Type B pancreatic cell (in vitro differentiated cells): Measurements from ENCODE around the gene NRP2. TPM values are rescaled to one million over a fixed set of nuclear protein-coding genes. Genes with fewer than 3 reads are reported as not detected.

Experiments used
- DNase-seq: peaks from one replicate; pipeline ENCODE4 v3.0.0; 2021; ENCODE audit warnings: mixed read lengths; ENCODE audit not compliant: unreplicated experiment; ENCODE audit errors: extremely low spot score
- H3K27ac Mint-ChIP-seq: 2 replicates; pipeline ENCODE4 v1.8.0; 2021; ENCODE audit warnings: mild to moderate bottlenecking, mixed read lengths
- H3K27me3 Mint-ChIP-seq: 2 replicates; pipeline ENCODE4 v1.8.0; 2021; ENCODE audit warnings: mixed read lengths
- H3K36me3 Mint-ChIP-seq: 2 replicates; pipeline ENCODE4 v1.8.0; 2021; ENCODE audit warnings: mixed read lengths
- H3K4me1 Mint-ChIP-seq: one replicate; pipeline ENCODE4 v1.8.0; 2021; ENCODE audit warnings: mixed read lengths; ENCODE audit not compliant: unreplicated experiment
- H3K4me3 Mint-ChIP-seq: 2 replicates; pipeline ENCODE4 v1.8.0; 2021; ENCODE audit warnings: mild to moderate bottlenecking, mixed read lengths
- H3K9me3 Mint-ChIP-seq: 2 replicates; pipeline ENCODE4 v1.8.0; 2021; ENCODE audit warnings: mixed read lengths
- CTCF ChIP-seq: fragments of 200-600 bp; sonication (generic); conservative IDR thresholded peaks from 2 replicates; pipeline ENCODE4 v1.5.0; 2021; ENCODE audit warnings: antibody characterized with exemption, mild to moderate bottlenecking
- total RNA-seq: library from RNA; stranded (reverse); gene quantifications from 2 replicates; pipeline ENCODE4 v1.2.1, GENCODE V29; 2021; ENCODE audit warnings: low replicate concordance

NRP2 gene
- total RNA-seq, 1 donor from 2014 or later = 109 TPM

DNA sequence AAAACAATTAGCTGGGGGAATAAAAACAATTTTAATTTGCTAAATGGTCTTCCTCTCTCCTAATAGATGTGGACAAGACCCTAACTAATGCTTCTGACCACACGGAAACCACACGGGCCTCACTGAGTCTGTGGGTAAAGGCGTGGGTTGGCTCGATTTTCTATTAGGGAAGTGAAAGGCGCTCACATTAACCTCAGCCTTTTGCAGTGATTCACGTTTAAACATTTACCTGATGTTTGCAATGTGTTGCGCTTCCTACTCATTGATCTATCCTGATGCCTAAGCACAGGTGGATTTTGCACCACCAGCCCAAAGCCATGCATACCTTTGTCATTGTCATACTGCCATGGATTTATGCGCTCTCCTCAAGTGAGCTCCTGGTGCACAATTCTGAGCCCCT, 35.6 kb upstream of the NRP2 start:
- Mint-ChIP-seq H3K4me1 (peaks cover 34% of the 10 kb centered on the region), H3K4me3 (no peak overlapping the region), H3K27ac (no peak overlapping the region), H3K27me3 (peaks cover 3% of the 10 kb centered on the region), H3K9me3 (peaks cover 9% of the 10 kb centered on the region), H3K36me3 (no peaks in the 10 kb centered on the region)
- DNase-seq = no peak
- no peak for TF ChIP-seq CTCF

GRCh38 chr2:205650450-205650849, 31.9 kb upstream of the NRP2 start:
- Mint-ChIP-seq H3K27me3 (peaks cover 3% of the 10 kb centered on the region), H3K9me3 (peaks cover under 1% of the 10 kb centered on the region), H3K4me3 (no peak overlapping the region), H3K4me1 (peaks cover 19% of the 10 kb centered on the region), H3K36me3 (no peaks in the 10 kb centered on the region), H3K27ac (no peak overlapping the region)
- DNase-seq = no peak
- no peak for TF ChIP-seq CTCF

DNA sequence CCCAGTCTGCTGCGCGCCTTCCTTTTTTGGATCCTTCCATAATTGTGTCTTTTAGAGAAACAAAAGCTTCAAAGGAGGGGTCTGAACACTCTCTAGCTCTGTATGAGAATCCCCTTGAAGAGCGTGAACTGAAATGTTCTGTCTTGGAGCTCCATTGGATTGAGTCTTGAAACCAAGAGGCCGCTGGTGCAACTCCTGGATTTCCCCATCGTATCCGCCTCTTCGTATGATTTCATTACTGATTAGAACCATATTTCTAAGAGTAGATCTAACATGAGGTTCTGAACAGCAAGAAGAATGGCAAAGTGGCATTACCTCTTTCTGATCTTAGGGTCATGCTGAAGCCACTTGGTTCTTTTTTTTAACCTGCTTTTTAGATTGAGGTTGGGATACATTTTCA, 31.4 kb upstream of the NRP2 start:
- peaks cover 20% of the 10 kb centered on the region for H3K4me1 Mint-ChIP-seq
- H3K4me3 Mint-ChIP-seq = no peak overlapping the region
- no peaks in the 10 kb centered on the region for H3K9me3 Mint-ChIP-seq
- TF ChIP-seq CTCF = no peak
- no peak overlapping the region for H3K27ac Mint-ChIP-seq
- H3K36me3 Mint-ChIP-seq = no peaks in the 10 kb centered on the region
- H3K27me3 Mint-ChIP-seq = peaks cover 3% of the 10 kb centered on the region
- DNase-seq = no peak

DNA sequence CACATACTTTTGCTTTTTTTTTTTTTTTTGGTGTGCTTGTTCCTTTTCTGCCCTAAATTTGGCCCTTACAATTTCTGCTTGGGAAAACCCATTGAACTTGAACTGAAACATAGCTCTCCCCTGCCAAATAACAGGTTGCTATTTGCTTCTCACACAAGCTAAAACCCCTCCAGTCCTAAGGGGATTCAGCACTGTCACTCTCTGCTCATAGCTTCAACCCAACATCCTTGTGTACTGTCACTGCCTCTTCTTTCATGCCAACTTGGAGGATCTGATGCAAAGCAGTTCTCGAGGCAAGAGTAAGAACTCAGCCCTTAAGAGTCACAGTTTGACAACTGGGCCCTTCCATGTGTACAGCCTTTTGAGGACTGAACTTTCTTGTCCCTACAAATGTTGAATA, 30.6 kb upstream of the NRP2 start:
- Mint-ChIP-seq H3K4me1 (peaks cover 21% of the 10 kb centered on the region), H3K9me3 (no peaks in the 10 kb centered on the region), H3K36me3 (no peaks in the 10 kb centered on the region), H3K27ac (no peak overlapping the region), H3K27me3 (peaks cover 3% of the 10 kb centered on the region), H3K4me3 (no peak overlapping the region)
- DNase-seq = no peak
- no peak for TF ChIP-seq CTCF

DNA sequence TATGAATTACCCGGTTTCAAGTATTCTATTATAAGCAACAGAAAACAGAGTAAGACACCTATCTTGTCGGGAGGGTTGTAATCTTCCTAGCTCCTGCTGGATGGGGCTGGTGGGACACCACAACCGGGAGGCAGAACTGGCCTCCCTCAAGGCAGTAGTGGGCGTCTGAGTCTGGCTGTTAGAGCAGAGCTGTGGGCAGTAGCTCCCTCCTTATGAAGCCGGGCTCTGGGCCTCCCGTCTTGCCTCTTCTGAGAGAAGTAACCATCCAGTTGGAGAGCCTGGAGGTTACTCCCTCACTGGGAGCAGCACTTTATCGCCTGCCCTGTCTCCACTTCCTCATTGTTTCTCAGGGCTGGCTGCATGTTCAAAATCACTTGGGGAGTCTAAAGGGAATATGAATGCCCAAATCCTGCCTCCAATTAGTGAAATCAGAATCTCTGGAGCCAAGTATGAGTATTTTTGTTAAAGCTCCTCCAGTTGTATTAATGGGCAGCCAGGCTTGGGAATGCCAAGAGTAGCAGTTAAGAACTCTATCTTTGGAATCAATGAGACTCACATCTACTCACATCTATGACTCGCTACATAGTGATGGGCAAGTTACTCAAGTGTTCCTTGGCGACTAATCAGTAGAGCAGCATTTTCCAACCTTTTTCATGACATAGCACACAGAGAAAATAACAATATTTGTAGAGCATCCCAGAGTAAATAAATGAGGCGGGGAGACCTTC, 27.3 kb upstream of the NRP2 start:
- TF ChIP-seq CTCF = no peak

More for the DNA sequence above, 27.3 kb upstream of the NRP2 start:
- H3K27me3 Mint-ChIP-seq = no peaks in the 10 kb centered on the region
- no peak overlapping the region for H3K27ac Mint-ChIP-seq
- no peaks in the 10 kb centered on the region for H3K36me3 Mint-ChIP-seq
- no peaks in the 10 kb centered on the region for H3K9me3 Mint-ChIP-seq
- no peak overlapping the region for H3K4me3 Mint-ChIP-seq
- no peak for DNase-seq
- H3K4me1 Mint-ChIP-seq = peaks cover 19% of the 10 kb centered on the region
